H9 (cell line): Measurements from ENCODE around the gene KRTAP10-8. TPM values are rescaled to one million over a fixed set of nuclear protein-coding genes. Genes with fewer than 3 reads are reported as not detected.

ENCODE experiments used
- DNase-seq: peaks from one replicate; pipeline ENCODE4 v3.0.0-alpha.2; 2017
- H2AFZ ChIP-seq: one replicate; pipeline ENCODE4 v1.6.1; 2013; ENCODE audit warnings: mild to moderate bottlenecking, low read length, control low read depth, moderate library complexity
- H2AK5ac ChIP-seq: 2 replicates; pipeline ENCODE4 v1.6.1; 2013; ENCODE audit warnings: low read length, control low read depth, mixed read lengths; ENCODE audit not compliant: insufficient read length
- H2BK120ac ChIP-seq: one replicate; pipeline ENCODE4 v1.6.1; 2013; ENCODE audit warnings: low read depth, mild to moderate bottlenecking, low read length, control low read depth, inconsistent platforms; ENCODE audit not compliant: poor library complexity, severe bottlenecking
- H2BK12ac ChIP-seq: 2 replicates; pipeline ENCODE4 v1.6.1; 2013; ENCODE audit warnings: low read length, control low read depth, mixed read lengths, low read depth; ENCODE audit not compliant: insufficient read length
- H2BK15ac ChIP-seq: 2 replicates; pipeline ENCODE4 v1.6.1; 2013; ENCODE audit warnings: low read depth, low read length, control low read depth
- H2BK20ac ChIP-seq: one replicate; pipeline ENCODE4 v1.6.1; 2013; ENCODE audit warnings: low read depth, mild to moderate bottlenecking, low read length, control low read depth, inconsistent platforms; ENCODE audit not compliant: poor library complexity, severe bottlenecking
- H2BK5ac ChIP-seq: 2 replicates; pipeline ENCODE4 v1.6.1; 2013; ENCODE audit warnings: low read length, control low read depth, mixed read lengths; ENCODE audit not compliant: insufficient read length
- H3K14ac ChIP-seq: 2 replicates; pipeline ENCODE4 v1.6.1; 2013; ENCODE audit warnings: low read length, control low read depth; ENCODE audit not compliant: insufficient read depth
- H3K18ac ChIP-seq: 2 replicates; pipeline ENCODE4 v1.6.1; 2013; ENCODE audit warnings: low read depth, mild to moderate bottlenecking, mixed read lengths, low read length, control low read depth; ENCODE audit not compliant: insufficient read length
- H3K23ac ChIP-seq: 2 replicates; pipeline ENCODE4 v1.6.1; 2013; ENCODE audit warnings: low read length, control low read depth, mixed read lengths, low read depth; ENCODE audit not compliant: insufficient read length
- H3K23me2 ChIP-seq: 2 replicates; pipeline ENCODE4 v1.6.1; 2013; ENCODE audit warnings: low read depth, mild to moderate bottlenecking, mixed read lengths, low read length, control low read depth; ENCODE audit not compliant: insufficient read length, poor library complexity, severe bottlenecking
- H3K27ac ChIP-seq: 2 replicates; pipeline ENCODE4 v1.5.1; 2013; ENCODE audit warnings: low read length, control low read depth, mixed read lengths, low read depth; ENCODE audit not compliant: insufficient read length
- H3K27me3 ChIP-seq: 2 replicates; pipeline ENCODE4 v1.6.1; 2013; ENCODE audit warnings: low read length, control low read depth, inconsistent platforms; ENCODE audit not compliant: insufficient read depth
- H3K4ac ChIP-seq: 2 replicates; pipeline ENCODE4 v1.6.1; 2013; ENCODE audit warnings: low read depth, mild to moderate bottlenecking, control low read depth, inconsistent platforms, low read length, moderate library complexity
- H3K4me1 ChIP-seq: 2 replicates; pipeline ENCODE4 v1.6.1; 2013; ENCODE audit warnings: low read length, control low read depth, inconsistent platforms; ENCODE audit not compliant: insufficient read depth
- H3K4me2 ChIP-seq: 2 replicates; pipeline ENCODE4 v1.6.1; 2013; ENCODE audit warnings: low read length, control low read depth, mixed read lengths; ENCODE audit not compliant: insufficient read length, insufficient read depth
- H3K56ac ChIP-seq: 2 replicates; pipeline ENCODE4 v1.6.1; 2013; ENCODE audit warnings: low read depth, mild to moderate bottlenecking, mixed read lengths, low read length, control low read depth; ENCODE audit not compliant: insufficient read length
- H3K79me1 ChIP-seq: 2 replicates; pipeline ENCODE4 v1.6.1; 2013; ENCODE audit warnings: low read depth, mild to moderate bottlenecking, moderate library complexity, low read length, control low read depth, inconsistent platforms; ENCODE audit not compliant: insufficient read depth, poor library complexity, severe bottlenecking
- H3K79me2 ChIP-seq: 2 replicates; pipeline ENCODE4 v1.6.1; 2013; ENCODE audit warnings: low read length, control low read depth, inconsistent platforms; ENCODE audit not compliant: insufficient read depth
- H3K9ac ChIP-seq: 2 replicates; pipeline ENCODE4 v1.6.1; 2013; ENCODE audit warnings: low read length, control low read depth, mixed read lengths; ENCODE audit not compliant: insufficient read length; ENCODE audit errors: extremely low read depth
- H3K9me3 ChIP-seq: one replicate; pipeline ENCODE4 v1.6.1; 2013; ENCODE audit warnings: low read depth, low read length, inconsistent platforms; ENCODE audit not compliant: control insufficient read depth
- H3T11ph ChIP-seq: one replicate; pipeline ENCODE4 v1.6.1; 2013; ENCODE audit warnings: mild to moderate bottlenecking, low read length, control low read depth, inconsistent platforms
- H4K20me1 ChIP-seq: one replicate; pipeline ENCODE4 v1.6.1; 2013; ENCODE audit not compliant: control insufficient read depth, insufficient read length, insufficient read depth
- H4K5ac ChIP-seq: 2 replicates; pipeline ENCODE4 v1.6.1; 2013; ENCODE audit warnings: low read depth, mild to moderate bottlenecking, mixed read lengths, low read length, control low read depth; ENCODE audit not compliant: insufficient read length
- H4K8ac ChIP-seq: replicated peaks from 2 replicates; pipeline ENCODE4 v1.6.1; 2013; ENCODE audit warnings: low read length, control low read depth, mixed read lengths, low read depth; ENCODE audit not compliant: insufficient read length
- H4K91ac ChIP-seq: 2 replicates; pipeline ENCODE4 v1.6.1; 2013; ENCODE audit warnings: low read depth, mild to moderate bottlenecking, moderate library complexity, mixed read lengths, low read length, control low read depth; ENCODE audit not compliant: insufficient read length
- H3K27ac Mint-ChIP-seq, 3 experiments: 2 replicates in 2 of 3; 3 replicates in 1 of 3; pipeline ENCODE4 v1.8.0; 2020 to 2021; ENCODE audit warnings: mixed read lengths in 3 of 3, mild to moderate bottlenecking in 1 of 3, moderate library complexity in 1 of 3
- H3K27me3 Mint-ChIP-seq: 2 replicates; pipeline ENCODE4 v1.8.0; 2021; ENCODE audit warnings: low read depth, mild to moderate bottlenecking, moderate library complexity, mixed read lengths
- H3K36me3 Mint-ChIP-seq, 3 experiments: 2 replicates in 2 of 3; 3 replicates in 1 of 3; pipeline ENCODE4 v1.8.0; 2020 to 2021; ENCODE audit warnings: low read depth in 3 of 3, mixed read lengths in 3 of 3; ENCODE audit not compliant: insufficient read depth in 1 of 3
- H3K4me1 Mint-ChIP-seq, 2 experiments: 2 replicates each; pipeline ENCODE4 v1.8.0; 2020; ENCODE audit warnings: mixed read lengths in 2 of 2
- H3K4me3 Mint-ChIP-seq, 2 experiments: 2 replicates in 1 of 2; 3 replicates in 1 of 2; pipeline ENCODE4 v1.8.0; 2020 to 2021; ENCODE audit warnings: mild to moderate bottlenecking in 2 of 2, mixed read lengths in 2 of 2, moderate library complexity in 1 of 2
- H3K9me3 Mint-ChIP-seq, 2 experiments: 2 replicates in 1 of 2; 3 replicates in 1 of 2; pipeline ENCODE4 v1.8.0; 2020; ENCODE audit warnings: mild to moderate bottlenecking in 2 of 2, mixed read lengths in 2 of 2, moderate library complexity in 1 of 2
- CTCF ChIP-seq: fragments of 200-600 bp; sonication (generic); conservative IDR thresholded peaks from 3 replicates; pipeline ENCODE4 v1.8.0; 2021; ENCODE audit warnings: antibody characterized with exemption, mild to moderate bottlenecking
- WGBS: extraction: QIAGEN DNeasy Blood & Tissue Kit; methylation state at CpG from one replicate; pipeline ENCODE4 v1.1.7; 2013; ENCODE audit warnings: missing lambda C conversion rate, low lambda C conversion rate, mixed read lengths; ENCODE audit not compliant: insufficient read length; ENCODE audit errors: extremely low coverage; 5-methylcytosine and 5-hydroxymethylcytosine counted together
- total RNA-seq: library from RNA; stranded (reverse); gene quantifications from 2 replicates; pipeline ENCODE4 v1.2.1, GENCODE V29; 2021

Gene KRTAP10-8
- total RNA-seq, 1 experiment from 2014 or later, result not detected

- H3K27me3 ChIP-seq, result no peaks in the 10 kb centered on the region
- no peaks in the 10 kb centered on the region for H3K9me3 ChIP-seq
- H2BK20ac ChIP-seq, result no peak overlapping the region
- peaks cover 44 to 45% of the 10 kb centered on the region in 2 experiments for H3K4me1 Mint-ChIP-seq
- H2BK15ac ChIP-seq, result no peak overlapping the region
- peak; percentile 56 for DNase-seq
- no peaks in the 10 kb centered on the region for H3K79me1 ChIP-seq
- no peaks in the 10 kb centered on the region; a peak in 1 of 5 replicates for H3K9me3 Mint-ChIP-seq
- no peaks in the 10 kb centered on the region; the same call in none of the 2 replicates for H3K27me3 Mint-ChIP-seq
- no peak overlapping the region for H3K56ac ChIP-seq
- H3K4me3 Mint-ChIP-seq, result peak overlapping the region in 1 of 2 experiments; percentile 64; a peak in 2 of 5 replicates
- H2AFZ ChIP-seq, result no peak overlapping the region
- no peaks in the 10 kb centered on the region for H3K23me2 ChIP-seq
- H2BK5ac ChIP-seq, result no peak overlapping the region
- no peak overlapping the region for H3K9ac ChIP-seq
- no peak overlapping the region for H4K5ac ChIP-seq
- H3T11ph ChIP-seq, result no peak overlapping the region
- no peak for TF ChIP-seq CTCF
- no peaks in the 10 kb centered on the region; the same call in 1 of the 2 replicates for H3K4me1 ChIP-seq
- 0 out of 7 replicates have a peak, but pooled peaks cover 0 to 3% (median 0%) of the 10 kb centered on the region in 3 experiments for H3K36me3 Mint-ChIP-seq
- H3K79me2 ChIP-seq, result no peaks in the 10 kb centered on the region
- H4K8ac ChIP-seq, result no peak overlapping the region
- no CpG with 5 or more reads among the region's 20 CpGs for WGBS
- no peak overlapping the region for H2AK5ac ChIP-seq
- no peak overlapping the region for H4K91ac ChIP-seq
- H2BK12ac ChIP-seq, result no peak overlapping the region
- H3K4ac ChIP-seq, result no peak overlapping the region
- H3K14ac ChIP-seq, result peak overlapping the region; percentile 55; the same call in 1 of the 2 replicates
- no peak overlapping the region for H3K27ac ChIP-seq
- H3K27ac Mint-ChIP-seq, result peak overlapping the region in 2 of 3 experiments; percentile 61 to 81; a peak in 3 of 7 replicates
- H4K20me1 ChIP-seq, result no peaks in the 10 kb centered on the region
- no peak overlapping the region for H3K23ac ChIP-seq
- H3K4me2 ChIP-seq, result no peak overlapping the region
- H3K18ac ChIP-seq, result peak overlapping the region; percentile 52
- H2BK120ac ChIP-seq, result no peak overlapping the region
These were observed 18.1 kb upstream of the KRTAP10-8 start for GRCh38 chr21:44593598-44594405.
